Right hindlimb (tissue), 1 donor: ENCODE results near the gene ADGRG1.
A peak's percentile ranks its signal among the peaks of the same experiment; 100 is the strongest.

ENCODE experiments used
- DNase-seq: peaks from one replicate; pipeline ENCODE4 v3.0.0-alpha.2; 2018

The ADGRG1 gene

DNA sequence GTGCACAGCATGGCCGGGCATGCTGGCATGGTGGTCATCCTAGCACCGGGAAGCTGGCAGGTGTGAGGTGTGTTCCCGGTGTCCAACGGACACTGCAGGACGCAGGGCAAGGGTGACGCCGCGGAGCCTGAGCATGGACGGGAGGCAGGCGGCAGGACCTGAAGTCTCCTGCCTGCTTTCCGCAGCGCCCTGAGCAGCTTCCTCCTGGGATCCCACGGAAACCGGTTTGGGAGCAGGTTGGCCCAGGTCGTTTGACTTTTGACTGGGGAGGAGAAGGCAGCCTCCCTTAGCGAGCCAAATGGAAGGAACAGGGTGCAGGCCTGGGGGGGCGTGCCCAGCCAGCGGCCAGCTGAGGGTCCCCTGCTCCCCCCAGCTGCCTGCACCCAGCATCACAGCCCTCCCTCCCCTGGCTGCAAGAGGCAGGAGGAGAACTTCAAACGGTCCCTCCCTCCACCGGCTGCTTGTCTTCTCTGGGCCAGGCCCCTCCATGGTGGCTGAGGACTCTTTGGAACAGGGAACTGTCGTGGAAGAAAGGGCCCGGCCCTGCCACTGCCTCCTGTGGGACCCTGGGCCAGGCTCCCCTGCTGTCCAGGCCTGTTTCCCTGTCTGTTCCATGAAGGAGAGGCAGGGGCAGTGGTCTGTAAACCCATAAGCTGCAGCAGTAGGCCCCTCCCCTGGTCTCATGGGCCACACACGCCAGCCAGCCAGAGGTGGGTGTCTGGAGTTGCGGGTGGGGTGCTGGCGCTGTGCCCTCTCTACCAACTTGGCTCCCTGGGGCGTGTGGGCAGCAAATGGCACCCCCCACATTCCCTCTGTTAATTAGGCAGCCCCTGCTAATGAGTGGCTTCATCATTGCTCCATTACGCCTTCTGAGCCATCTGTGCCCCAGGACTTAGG lies 7.8 kb upstream of the ADGRG1 start:
- peak; percentile 14 for DNase-seq

- no peak for DNase-seq
Observed at GRCh38 chr16:57621521-57622271, 6.7 kb upstream of the ADGRG1 start.

GRCh38 chr16:57622361-57623250 lies 5.8 kb upstream of the ADGRG1 start:
- no peak for DNase-seq

GRCh38 chr16:57623251-57624043 lies 5.0 kb upstream of the ADGRG1 start:
- DNase-seq, result no peak

DNA sequence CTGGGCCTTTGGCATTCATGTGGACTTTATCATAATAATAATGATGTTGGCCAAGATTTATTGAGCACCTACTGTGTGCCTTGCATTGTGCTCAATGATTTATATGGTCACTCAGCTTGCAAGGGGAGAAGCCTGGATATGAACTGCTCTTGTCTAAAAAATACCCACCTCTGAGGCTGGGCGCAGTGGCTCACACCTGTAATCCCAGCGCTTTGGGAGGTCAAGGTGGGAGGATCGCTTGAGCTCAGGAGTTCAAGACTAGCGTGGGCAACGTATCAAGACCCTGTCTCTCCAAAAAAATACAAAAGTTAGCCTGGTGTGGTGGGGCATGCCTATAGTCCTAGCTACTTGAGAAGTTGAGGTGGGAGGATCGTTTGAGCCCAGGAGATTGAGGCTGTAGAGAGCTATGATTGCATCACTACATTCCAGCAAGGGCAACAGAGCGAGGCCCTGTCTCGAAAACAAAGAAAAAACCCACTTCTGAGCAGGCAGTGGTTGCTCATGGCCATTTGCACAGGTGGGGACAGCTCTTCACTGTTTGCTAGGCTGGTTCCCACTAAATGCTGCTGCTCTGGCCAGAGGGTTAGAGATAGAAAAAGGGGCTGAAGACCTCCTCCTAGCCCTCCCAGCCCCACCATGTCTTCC lies 4.3 kb upstream of the ADGRG1 start:
- no peak for DNase-seq

DNA sequence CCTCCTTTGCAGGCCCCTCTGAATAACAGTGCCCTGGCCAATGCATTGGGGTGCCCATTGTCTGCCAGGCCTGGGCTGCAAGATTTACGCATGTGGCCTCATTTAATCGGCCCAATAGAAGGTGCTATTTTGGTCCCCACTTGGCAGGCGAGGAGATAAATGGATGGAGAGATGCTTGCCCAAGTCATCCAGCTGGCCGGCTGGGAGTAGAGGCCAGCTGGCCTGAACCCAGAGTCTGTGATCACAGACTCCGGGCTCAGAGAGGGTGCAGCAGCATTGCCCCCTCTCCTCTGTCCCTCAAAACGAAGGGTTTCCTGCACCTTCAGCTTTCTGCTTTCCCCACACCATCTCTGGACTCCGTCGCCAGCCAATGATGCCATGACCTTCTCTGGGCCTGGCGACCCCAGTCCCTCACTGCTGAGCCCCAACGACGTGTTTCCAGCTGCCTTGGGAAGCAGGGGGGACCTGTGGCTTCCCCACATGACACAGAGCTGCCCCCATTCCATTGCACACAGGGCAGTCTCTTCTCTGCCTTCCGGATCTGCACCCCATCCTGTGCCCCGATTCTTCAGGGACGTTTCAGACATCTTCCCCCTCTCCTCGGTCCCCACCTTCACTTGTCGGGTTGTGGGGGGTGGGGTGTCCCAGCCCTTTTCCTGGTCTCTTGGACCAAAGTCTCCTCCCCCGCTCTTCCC lies 3.5 kb upstream of the ADGRG1 start:
- DNase-seq, result no peak

DNA sequence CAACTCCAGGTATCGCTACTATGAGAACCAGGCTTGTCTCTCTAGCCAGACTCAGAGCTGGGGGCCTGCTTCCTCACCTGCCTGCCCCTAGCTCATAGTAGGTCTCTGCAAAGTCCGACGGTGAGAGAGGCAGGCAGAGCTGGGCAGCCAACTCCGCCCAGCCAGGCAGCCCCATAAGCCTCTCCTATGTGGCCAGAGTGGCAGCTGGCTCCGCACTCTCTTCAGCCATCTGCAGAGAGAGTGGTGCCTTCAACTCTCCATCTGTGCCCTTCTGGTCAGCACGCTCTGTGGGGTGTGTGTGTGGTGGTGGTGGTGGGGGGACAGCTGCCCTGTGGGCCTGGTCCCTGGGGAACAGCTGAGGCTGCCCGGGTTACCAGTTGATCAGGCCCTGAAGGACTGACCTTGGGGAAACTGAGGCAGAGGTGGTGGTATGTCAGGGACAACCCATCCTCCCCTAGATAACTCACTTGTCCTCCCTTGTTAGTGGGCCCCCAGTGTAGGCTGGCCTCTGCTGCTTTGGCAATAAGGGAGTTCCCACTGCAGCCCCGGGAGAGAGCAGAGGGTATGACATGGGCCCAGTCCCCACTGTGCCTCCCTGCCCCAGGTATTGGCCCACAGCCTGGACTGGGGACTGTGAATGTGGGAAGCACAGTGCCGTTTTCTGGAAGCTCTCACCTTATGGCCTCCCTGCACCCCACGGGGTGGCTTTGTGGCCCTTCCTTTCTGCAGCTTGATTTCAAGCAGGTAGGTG lies 1.8 kb upstream of the ADGRG1 start:
- no peak for DNase-seq

- no peak for DNase-seq
Observed at GRCh38 chr16:57627184-57627871, 1.1 kb upstream of the ADGRG1 start.

- DNase-seq, result no peak
Observed at GRCh38 chr16:57628783-57629293, 408 bp downstream of the ADGRG1 start.

GRCh38 chr16:57629516-57630406 lies 1.3 kb downstream of the ADGRG1 start:
- no peak for DNase-seq

DNA sequence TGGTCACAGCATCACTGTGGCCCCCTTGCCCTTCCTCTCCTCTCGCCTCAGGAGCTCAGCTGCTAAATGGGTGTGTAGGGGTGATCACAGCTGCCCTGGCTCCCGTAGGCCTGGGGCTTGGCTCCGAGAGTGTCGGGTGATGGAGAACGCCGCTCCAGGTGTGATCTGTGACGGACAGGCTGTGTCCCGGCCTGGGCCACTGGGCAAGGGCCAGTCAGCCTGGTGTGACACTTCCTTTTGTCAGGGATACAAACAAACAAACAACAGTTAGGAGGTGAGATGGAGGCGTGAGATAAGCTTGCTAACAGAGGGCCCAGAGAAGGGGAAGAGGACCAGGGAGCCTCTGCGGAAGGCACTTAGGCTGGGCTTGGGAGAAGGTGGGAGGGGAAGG lies 2.0 kb downstream of the ADGRG1 start:
- no peak for DNase-seq

- DNase-seq, result no peak
Observed at GRCh38 chr16:57630931-57631845, 2.8 kb downstream of the ADGRG1 start.

DNA sequence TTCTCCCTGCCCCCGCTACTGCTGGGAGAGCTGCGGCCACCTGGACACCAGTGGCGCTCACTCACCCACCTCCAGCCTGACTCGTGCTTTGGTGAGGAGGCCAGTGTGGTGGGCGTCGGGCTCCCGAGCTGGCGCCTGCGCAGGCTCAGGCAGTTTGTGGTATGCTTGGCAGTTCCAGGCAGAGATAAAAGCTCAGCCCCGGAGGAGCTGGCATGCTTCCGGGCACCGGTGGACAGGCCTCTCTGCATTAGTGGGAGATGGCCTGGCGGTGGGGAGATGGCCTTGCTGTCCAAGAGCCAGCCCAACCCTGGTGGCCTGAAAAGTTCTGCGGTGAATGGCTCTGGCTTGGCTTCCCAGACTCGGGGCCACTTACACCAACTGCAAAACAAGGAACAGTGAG lies 4.1 kb downstream of the ADGRG1 start:
- no peak for DNase-seq

- no peak for DNase-seq
Observed at GRCh38 chr16:57633383-57634064, 5.1 kb downstream of the ADGRG1 start.

DNA sequence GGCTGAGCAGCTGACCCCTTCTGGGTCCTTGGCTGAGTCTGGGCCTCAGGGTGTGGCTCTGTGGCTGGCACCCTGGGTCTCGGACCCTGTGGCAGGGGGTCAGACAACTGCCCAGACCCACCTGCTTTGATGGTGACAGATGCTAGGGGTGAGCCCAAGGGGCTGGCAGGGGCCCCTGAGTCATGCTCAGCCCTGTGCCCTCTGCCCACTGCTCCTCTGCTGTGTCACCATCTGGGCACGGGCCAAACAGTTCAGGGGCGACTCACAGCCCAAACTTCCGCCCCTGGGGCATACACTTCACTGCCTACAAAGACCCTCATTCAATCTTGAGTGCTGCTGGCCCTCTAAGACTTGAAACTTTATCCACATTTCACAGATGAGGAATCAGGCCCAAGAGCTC lies 5.7 kb downstream of the ADGRG1 start:
- DNase-seq, result no peak

DNA sequence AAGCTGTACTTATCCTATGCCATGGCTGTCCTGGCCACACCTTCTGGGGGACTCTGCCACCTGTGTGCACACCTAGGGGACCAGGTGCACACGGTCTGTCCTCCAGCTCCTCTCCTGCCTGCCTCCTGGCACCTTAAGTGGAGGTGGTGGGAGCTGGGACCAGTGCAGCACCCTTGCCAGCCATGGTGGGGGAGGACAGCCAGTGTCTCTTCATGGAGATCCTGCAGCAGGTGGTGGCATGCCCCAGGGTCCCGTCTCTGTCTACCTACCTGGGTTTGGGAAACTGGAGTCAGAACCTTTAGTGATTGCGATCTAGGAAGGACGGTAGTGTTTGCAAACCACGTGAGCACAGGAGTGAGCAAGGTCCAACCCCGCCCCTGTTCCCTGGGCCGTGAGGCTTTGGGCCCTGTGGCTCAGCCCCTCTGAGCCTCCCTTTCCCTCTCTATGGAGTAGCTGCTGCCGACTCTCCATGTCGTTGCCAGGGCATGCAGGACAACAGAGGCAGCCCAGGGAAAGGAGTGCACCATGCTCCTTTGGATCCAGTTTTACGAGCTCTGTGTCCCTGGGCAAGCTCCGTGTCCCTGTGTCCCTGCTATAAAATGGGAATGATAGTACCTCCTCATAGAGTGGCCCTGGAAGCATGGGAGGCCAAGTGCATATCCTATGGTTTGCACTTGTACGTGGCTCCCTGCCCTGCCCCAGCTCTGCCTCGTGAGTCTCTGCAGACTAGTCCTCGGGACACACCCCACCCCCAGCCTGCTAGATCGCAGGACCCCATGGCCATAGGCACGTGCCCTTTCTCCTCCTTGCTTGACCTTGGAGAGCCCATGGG lies 7.1 kb downstream of the ADGRG1 start:
- DNase-seq, result no peak
